SJSA1 (cell line): Measurements from ENCODE around the gene RPGRIP1L. TPM values are rescaled to one million over a fixed set of nuclear protein-coding genes. Genes with fewer than 3 reads are reported as not detected.

Experiments
- DNase-seq, 2 experiments: peaks; one replicate each; pipeline ENCODE4 v3.0.0-alpha.2; 2015 to 2020; ENCODE audit warnings: low spot score in 2 of 2, low read depth in 1 of 2
- H3K27ac ChIP-seq: fragments of 250-450 bp; sonication (Bioruptor Pico); 2 replicates; pipeline ENCODE4 v1.5.1; 2020; ENCODE audit warnings: mild to moderate bottlenecking, moderate library complexity
- H3K27me3 ChIP-seq: fragments of 250-450 bp; sonication (Bioruptor Pico); replicated peaks from 2 replicates; pipeline ENCODE4 v1.5.1; 2020; ENCODE audit warnings: mild to moderate bottlenecking, moderate library complexity
- H3K36me3 ChIP-seq: fragments of 250-450 bp; sonication (Bioruptor Pico); 2 replicates; pipeline ENCODE4 v1.5.1; 2020; ENCODE audit warnings: mild to moderate bottlenecking
- H3K4me1 ChIP-seq: fragments of 250-450 bp; sonication (Bioruptor Pico); replicated peaks from 2 replicates; pipeline ENCODE4 v1.6.1; 2021; ENCODE audit warnings: mild to moderate bottlenecking
- H3K4me3 ChIP-seq: fragments of 250-450 bp; sonication (Bioruptor Pico); 2 replicates; pipeline ENCODE4 v1.5.1; 2020; ENCODE audit warnings: mild to moderate bottlenecking
- H3K9me3 ChIP-seq: fragments of 250-450 bp; sonication (Bioruptor Pico); replicated peaks from 2 replicates; pipeline ENCODE4 v1.5.1; 2020; ENCODE audit warnings: mild to moderate bottlenecking
- total RNA-seq: library from RNA; depleted of rRNA; stranded (reverse); fragments of >200 nt; shearing (Covaris generic); gene quantifications from 2 replicates; pipeline ENCODE4 v1.2.3, GENCODE V29; 2014

Gene RPGRIP1L
- total RNA-seq, 1 experiment from 2014 or later = 14.6 TPM

GRCh38 chr16:53626811-53627210 is 76.8 kb downstream of the RPGRIP1L start:
- H3K4me1 ChIP-seq = no peaks in the 10 kb centered on the region

DNA sequence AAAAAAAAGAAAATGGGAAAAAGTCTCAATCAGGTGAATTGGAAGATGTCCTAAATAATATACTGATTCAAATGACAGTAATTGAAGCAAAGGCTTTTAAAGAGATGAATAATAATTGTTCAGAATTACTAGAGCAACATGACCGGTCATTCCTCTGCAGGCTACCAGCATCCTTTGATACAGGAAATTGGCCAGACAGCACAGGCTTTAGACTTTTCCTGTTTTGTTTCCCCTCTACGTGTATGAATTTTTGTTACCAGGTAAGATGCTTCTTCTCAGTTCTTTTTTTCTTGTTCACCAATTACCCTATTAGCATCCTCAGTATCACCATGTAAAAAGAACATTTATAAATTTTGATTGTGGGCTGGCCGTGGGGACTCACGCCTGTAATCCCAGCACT is 77.5 kb downstream of the RPGRIP1L start:
- Histone ChIP-seq H3K27me3 (no peaks in the 10 kb centered on the region), H3K4me1 (no peaks in the 10 kb centered on the region), H3K9me3 (no peaks in the 10 kb centered on the region), H3K27ac (no peak overlapping the region), H3K36me3 (no peaks in the 10 kb centered on the region), H3K4me3 (no peak overlapping the region)
- no peak for DNase-seq

More at GRCh38 chr16:53626811-53627210, 76.8 kb downstream of the RPGRIP1L start:
- no peaks in the 10 kb centered on the region for H3K27me3 ChIP-seq
- no peaks in the 10 kb centered on the region for H3K36me3 ChIP-seq
- H3K27ac ChIP-seq = no peak overlapping the region
- H3K4me3 ChIP-seq = no peak overlapping the region
- H3K9me3 ChIP-seq = no peaks in the 10 kb centered on the region
- no peak for DNase-seq

DNA sequence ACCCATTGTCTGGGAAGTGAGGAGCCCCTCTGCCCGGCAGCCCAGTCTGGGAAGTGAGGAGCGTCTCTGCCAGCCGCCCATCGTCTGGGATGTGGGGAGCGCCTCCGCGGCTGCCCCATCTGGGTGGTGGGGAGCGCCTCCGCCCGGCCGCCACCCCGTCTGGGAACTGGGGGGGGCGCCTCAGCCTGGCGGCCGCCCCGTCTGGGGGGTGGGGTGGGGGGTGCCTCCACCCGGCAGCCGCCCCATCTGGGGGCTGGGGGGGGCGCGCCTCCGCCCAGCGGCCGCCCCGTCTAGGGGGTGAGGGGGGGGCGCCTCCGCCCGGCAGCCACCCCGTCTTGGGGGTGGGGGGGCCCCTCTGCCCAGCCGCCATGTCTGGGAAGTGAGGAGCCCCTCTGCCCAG is 78.4 kb downstream of the RPGRIP1L start:
- no peaks in the 10 kb centered on the region for H3K27me3 ChIP-seq
- H3K9me3 ChIP-seq = no peaks in the 10 kb centered on the region
- H3K4me3 ChIP-seq = no peak overlapping the region
- H3K4me1 ChIP-seq = no peaks in the 10 kb centered on the region
- no peaks in the 10 kb centered on the region for H3K36me3 ChIP-seq
- H3K27ac ChIP-seq = no peak overlapping the region
- DNase-seq = no peak

DNA sequence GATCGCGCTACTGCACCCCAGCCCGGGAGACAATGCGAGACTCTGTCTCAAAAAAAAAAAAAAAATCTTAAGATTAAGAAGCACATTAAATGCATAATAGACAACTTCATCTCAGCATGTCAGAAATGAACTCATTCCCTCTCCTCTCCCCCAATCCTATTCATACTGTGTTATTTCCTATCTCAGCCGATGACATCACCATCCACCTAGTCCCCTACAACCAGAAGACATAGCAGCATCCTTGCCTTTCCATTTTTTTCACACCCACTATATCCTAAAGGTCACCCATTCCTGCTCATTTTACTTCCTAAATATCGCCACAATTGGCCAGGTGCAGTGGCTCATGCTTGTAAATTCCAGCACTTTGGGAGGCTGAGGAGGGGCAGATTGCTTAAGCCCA is 81.3 kb downstream of the RPGRIP1L start:
- H3K9me3 ChIP-seq = no peaks in the 10 kb centered on the region
- no peaks in the 10 kb centered on the region for H3K4me1 ChIP-seq
- no peak for DNase-seq
- no peaks in the 10 kb centered on the region for H3K27me3 ChIP-seq
- H3K36me3 ChIP-seq = no peaks in the 10 kb centered on the region
- H3K4me3 ChIP-seq = no peak overlapping the region
- H3K27ac ChIP-seq = no peak overlapping the region

DNA sequence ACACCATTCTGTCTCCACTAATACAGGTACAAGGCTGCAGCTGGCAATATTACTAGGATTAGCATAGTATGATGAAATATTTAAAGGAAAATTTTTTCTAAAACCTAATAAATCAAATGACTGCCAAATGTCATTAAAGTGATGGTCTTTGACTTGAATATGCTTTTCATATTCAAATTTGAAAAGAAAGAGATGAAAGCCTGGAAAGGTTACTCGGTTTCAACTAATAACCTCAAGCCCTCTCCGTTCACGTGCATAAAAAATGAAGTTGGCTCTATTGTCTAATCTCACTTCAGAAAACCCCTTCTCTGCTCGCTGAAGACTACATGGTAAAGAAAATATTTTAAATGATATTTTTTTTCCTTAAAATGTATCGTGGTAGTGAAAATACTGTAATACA is 83.2 kb downstream of the RPGRIP1L start:
- Histone ChIP-seq H3K27ac (no peak overlapping the region), H3K36me3 (no peaks in the 10 kb centered on the region), H3K27me3 (no peaks in the 10 kb centered on the region), H3K9me3 (no peaks in the 10 kb centered on the region), H3K4me1 (no peaks in the 10 kb centered on the region), H3K4me3 (no peak overlapping the region)
- no peak for DNase-seq

DNA sequence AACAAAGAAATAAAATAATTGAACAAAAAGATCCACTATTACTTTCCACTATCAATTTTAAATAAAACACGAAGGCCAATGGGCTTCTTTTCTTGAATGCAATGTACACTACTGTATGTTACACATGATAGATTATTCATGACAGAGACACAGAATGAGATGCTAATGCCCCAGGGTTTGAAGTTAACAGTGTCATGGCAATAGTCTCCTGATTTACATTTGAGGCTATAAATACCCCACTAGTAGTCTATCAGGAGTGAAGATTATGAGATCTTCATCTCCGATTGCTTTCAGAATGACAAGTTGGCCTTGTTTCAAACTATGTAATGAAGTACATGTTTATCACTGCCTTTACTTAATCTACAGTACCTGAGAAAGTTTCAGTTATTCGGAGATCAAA is 84.4 kb downstream of the RPGRIP1L start:
- no peak for DNase-seq
- no peaks in the 10 kb centered on the region for H3K27me3 ChIP-seq

DNA sequence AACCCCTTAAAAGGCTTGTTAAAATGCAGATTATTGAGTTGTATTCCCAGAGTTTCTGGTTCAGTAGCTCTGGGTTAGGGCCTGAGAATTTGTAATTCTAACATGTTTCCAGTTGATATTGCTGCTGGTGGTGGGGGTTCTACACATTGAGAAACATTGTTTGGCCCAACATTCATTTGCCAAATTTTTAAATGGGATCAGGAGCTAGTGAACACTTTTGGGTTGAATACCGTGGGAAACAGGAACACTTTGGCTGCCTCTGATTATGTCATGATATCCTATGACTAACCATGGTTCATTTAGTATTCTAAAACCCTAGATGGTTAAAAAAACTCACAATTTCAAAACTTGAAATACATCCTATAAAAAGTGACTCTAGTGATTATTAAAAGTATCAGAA is 89.3 kb downstream of the RPGRIP1L start:
- Histone ChIP-seq H3K36me3 (no peaks in the 10 kb centered on the region), H3K9me3 (no peaks in the 10 kb centered on the region), H3K4me1 (no peaks in the 10 kb centered on the region), H3K27ac (no peak overlapping the region), H3K27me3 (no peaks in the 10 kb centered on the region), H3K4me3 (no peak overlapping the region)
- DNase-seq = no peak

More for the DNA sequence above, 84.4 kb downstream of the RPGRIP1L start:
- H3K27ac ChIP-seq = no peak overlapping the region
- no peak overlapping the region for H3K4me3 ChIP-seq
- H3K36me3 ChIP-seq = no peaks in the 10 kb centered on the region
- no peaks in the 10 kb centered on the region for H3K9me3 ChIP-seq
- H3K4me1 ChIP-seq = no peaks in the 10 kb centered on the region

DNA sequence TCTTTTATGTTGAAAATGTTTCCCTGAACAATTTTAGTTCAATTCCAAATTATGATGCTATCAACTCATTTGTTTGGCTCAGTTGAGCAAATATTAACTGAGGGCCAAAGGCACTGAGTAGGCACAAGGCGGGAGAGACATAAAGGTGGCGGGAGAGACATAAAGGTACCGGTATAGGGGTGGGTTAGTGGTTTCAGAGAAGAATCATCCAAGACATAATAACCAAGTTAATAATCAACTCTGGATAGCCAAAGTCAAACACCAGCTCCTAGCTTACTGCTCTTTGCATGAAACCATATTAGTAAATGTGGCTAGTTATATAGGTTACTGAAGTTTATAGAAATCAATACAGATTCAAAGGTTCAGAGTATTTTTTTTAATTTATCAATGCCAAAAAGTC is 91.7 kb downstream of the RPGRIP1L start:
- no peak overlapping the region for H3K4me3 ChIP-seq
- no peaks in the 10 kb centered on the region for H3K9me3 ChIP-seq
- H3K36me3 ChIP-seq = no peaks in the 10 kb centered on the region
- no peaks in the 10 kb centered on the region for H3K27me3 ChIP-seq
- no peak for DNase-seq
- no peaks in the 10 kb centered on the region for H3K4me1 ChIP-seq
- H3K27ac ChIP-seq = no peak overlapping the region

DNA sequence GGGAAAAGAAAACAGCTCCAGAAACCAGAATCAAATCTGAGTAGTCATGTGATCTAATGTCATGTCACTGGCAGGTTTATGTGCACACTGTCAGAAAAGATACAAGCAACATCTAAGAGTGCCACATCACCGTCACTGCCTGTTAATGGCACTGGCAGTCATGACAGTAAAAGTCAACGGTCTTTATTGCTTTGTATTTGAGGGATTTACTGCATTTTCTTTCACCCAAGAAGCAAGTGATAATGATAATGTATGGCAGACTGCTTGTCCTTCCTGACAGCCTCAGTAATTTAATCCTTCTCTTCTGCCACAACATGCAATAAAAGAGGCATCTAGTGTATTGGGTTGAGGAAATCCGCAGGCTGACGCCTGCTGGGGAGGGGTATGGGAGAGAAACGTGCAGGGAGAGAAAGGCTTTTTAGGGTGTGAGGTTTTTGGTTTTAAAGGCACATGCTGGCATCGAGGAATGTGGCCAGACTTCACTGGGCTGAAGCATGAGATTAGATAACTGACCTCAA is 92.4 kb downstream of the RPGRIP1L start:
- Histone ChIP-seq H3K27ac (no peak overlapping the region), H3K36me3 (no peaks in the 10 kb centered on the region), H3K27me3 (no peaks in the 10 kb centered on the region), H3K9me3 (no peaks in the 10 kb centered on the region), H3K4me1 (no peaks in the 10 kb centered on the region), H3K4me3 (no peak overlapping the region)
- DNase-seq = no peak

DNA sequence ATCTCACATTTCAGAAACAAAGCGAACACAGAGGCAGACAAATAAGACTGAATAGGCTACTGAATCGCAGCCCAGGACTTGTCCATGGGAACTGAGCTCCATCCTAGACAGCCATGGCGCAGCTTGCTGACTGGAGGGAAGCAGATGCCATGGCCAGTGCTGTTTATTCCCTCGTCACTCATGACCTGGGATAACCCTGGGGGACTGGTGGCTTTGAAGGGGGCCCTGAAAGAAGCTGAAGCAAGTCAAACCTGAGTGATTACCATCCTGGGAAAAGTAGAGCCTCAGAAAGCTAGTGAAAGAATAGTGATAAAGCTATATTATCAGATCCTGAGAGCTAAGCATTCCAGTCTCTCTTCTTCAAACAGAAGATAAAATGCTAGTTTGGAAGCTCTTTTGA is 94.1 kb downstream of the RPGRIP1L start:
- Histone ChIP-seq H3K4me3 (no peak overlapping the region), H3K9me3 (no peaks in the 10 kb centered on the region), H3K4me1 (no peaks in the 10 kb centered on the region), H3K27me3 (no peaks in the 10 kb centered on the region), H3K27ac (no peak overlapping the region), H3K36me3 (no peaks in the 10 kb centered on the region)
- no peak for DNase-seq

GRCh38 chr16:53608094-53608493 is 95.6 kb downstream of the RPGRIP1L start:
- no peak for DNase-seq
- Histone ChIP-seq H3K4me3 (no peak overlapping the region), H3K9me3 (no peaks in the 10 kb centered on the region)

DNA sequence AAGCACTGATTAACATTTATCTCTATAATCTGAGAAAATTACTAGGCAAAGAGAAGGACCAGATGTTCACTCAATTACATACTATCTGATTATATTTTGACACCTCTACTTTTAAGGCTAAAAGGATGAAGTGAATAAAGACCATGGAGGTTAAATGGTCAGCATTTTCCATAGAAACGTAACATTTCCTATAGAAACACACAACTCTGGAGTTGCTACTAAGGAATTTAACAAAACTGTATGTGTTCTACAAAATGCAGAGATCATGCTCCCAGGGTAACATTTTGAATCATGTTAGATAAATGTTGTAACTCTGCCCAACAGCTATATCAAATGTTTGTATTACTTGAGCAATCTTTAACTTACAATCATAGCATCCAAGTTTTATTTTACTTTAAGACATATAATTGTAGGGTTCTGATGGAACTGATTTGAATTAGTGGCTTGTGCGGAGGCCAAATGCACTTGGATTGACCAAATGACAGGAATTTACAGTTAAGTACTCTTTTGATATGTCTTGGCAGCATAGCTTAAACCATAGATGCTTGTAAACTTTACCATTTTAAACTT is 97.7 kb downstream of the RPGRIP1L start:
- H3K4me1 ChIP-seq = no peaks in the 10 kb centered on the region
- no peaks in the 10 kb centered on the region for H3K27me3 ChIP-seq
- H3K36me3 ChIP-seq = no peaks in the 10 kb centered on the region
- no peak for DNase-seq
- H3K9me3 ChIP-seq = no peaks in the 10 kb centered on the region
- H3K4me3 ChIP-seq = no peak overlapping the region
- no peak overlapping the region for H3K27ac ChIP-seq

More at GRCh38 chr16:53608094-53608493, 95.6 kb downstream of the RPGRIP1L start:
- Histone ChIP-seq H3K4me1 (no peaks in the 10 kb centered on the region), H3K36me3 (no peaks in the 10 kb centered on the region), H3K27me3 (no peaks in the 10 kb centered on the region), H3K27ac (no peak overlapping the region)

- no peaks in the 10 kb centered on the region for H3K36me3 ChIP-seq
- no peaks in the 10 kb centered on the region for H3K4me1 ChIP-seq
- H3K27me3 ChIP-seq = no peaks in the 10 kb centered on the region
- H3K4me3 ChIP-seq = no peak overlapping the region
- H3K9me3 ChIP-seq = no peaks in the 10 kb centered on the region
- H3K27ac ChIP-seq = no peak overlapping the region
- DNase-seq = no peak
Measured at GRCh38 chr16:53605356-53605755, 98.3 kb downstream of the RPGRIP1L start.

DNA sequence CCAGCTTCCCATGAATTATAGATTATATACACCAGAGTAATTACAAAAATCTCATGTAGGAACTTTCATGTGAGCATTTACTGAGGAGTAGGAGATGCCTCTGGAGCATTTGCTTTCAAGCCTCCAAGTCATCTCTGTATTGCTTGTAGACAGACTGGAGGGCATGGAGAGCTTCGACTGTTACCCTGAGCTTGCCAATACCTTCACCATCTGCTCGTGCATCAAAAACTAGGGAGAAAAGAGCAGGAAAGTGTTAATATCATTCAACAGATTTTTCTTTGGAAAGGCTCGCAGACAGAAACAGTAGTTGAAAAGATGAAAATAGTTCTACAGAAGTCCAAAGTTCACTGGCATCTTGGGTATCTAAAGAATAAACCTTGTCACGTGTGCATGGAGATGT is 101.7 kb downstream of the RPGRIP1L start:
- no peak overlapping the region for H3K27ac ChIP-seq
- no peak for DNase-seq
- H3K9me3 ChIP-seq = no peaks in the 10 kb centered on the region
- no peaks in the 10 kb centered on the region for H3K36me3 ChIP-seq
- H3K4me3 ChIP-seq = no peak overlapping the region
- H3K4me1 ChIP-seq = no peaks in the 10 kb centered on the region
- H3K27me3 ChIP-seq = no peaks in the 10 kb centered on the region

GRCh38 chr16:53600616-53601015 is 103.0 kb downstream of the RPGRIP1L start:
- H3K4me3 ChIP-seq = no peak overlapping the region
- no peak for DNase-seq
- no peak overlapping the region for H3K27ac ChIP-seq

More at GRCh38 chr16:53600616-53601015, 103.0 kb downstream of the RPGRIP1L start:
- Histone ChIP-seq H3K4me1 (no peaks in the 10 kb centered on the region), H3K36me3 (no peaks in the 10 kb centered on the region), H3K9me3 (no peaks in the 10 kb centered on the region), H3K27me3 (no peaks in the 10 kb centered on the region)
